K562 (cell line): ENCODE data around the gene UBASH3B. TPM values are rescaled to one million over a fixed set of nuclear protein-coding genes. Genes with fewer than 3 reads are reported as not detected.

Experiments used
- ATAC-seq: fragments of 200-7000 bp; cut with Tn5 transposase; 3 replicates; pipeline ENCODE4 v1.9.1; 2020; ENCODE audit warnings: moderate library complexity
- BruUV-seq: library from RNA; stranded (reverse); fragments of 400-500 nt; replicated peaks from 2 replicates; lab custom pipeline; 2021; lab: Mats Ljungman, UMichigan
- CTCF ChIA-PET: fragments of 300-600 bp; formaldehyde crosslinking; extraction: SDS; loops from one replicate; lab custom pipeline; 2021; ENCODE audit warnings: low intra/inter-chr PET ratio; lab: Yijun Ruan, JAX
- POLR2A ChIA-PET: fragments of 300-600, 350-650 bp; sonication (Branson Sonifier 250); formaldehyde crosslinking; extraction: SDS; loops from one replicate; lab custom pipeline; 2021; ENCODE audit warnings: antibody characterized with exemption, inconsistent platforms; lab: Yijun Ruan, JAX
- DNase-seq, 4 experiments: peaks; one replicate each; pipeline versions ENCODE4 v3.0.0 to v3.0.0-alpha.2; 2011 to 2018; ENCODE audit warnings: low spot score in 3 of 4, mixed read lengths in 3 of 4; ENCODE audit errors: extremely low read depth in 1 of 4
- FAIRE-seq: peaks from 2 replicates; lab custom pipeline; 2011; peaks lifted over from hg19 to GRCh38; lab: Jason Lieb, UNC
- H2AFZ ChIP-seq: 2 replicates; pipeline ENCODE4 v1.6.0; 2011; ENCODE audit warnings: low read depth, low read length, control low read depth, inconsistent platforms
- H3K27ac ChIP-seq: fragments of 200-600 bp; 3 replicates; pipeline ENCODE4 v1.8.0; 2011; ENCODE audit warnings: low read depth, mild to moderate bottlenecking, control low read depth, inconsistent platforms, low read length, moderate library complexity, mixed read lengths; ENCODE audit errors: extremely low read depth
- H3K27me3 ChIP-seq, 2 experiments: fragments of 300-600 bp in 1 of 2; 2 replicates in 1 of 2; 3 replicates in 1 of 2; pipeline versions ENCODE4 v1.6.0 to v1.8.0; 2011; ENCODE audit warnings: inconsistent platforms in 2 of 2, low read length in 2 of 2, mild to moderate bottlenecking in 1 of 2, mixed read lengths in 1 of 2, moderate library complexity in 1 of 2; ENCODE audit not compliant: control insufficient read depth in 2 of 2, insufficient read depth in 2 of 2
- H3K36me3 ChIP-seq: fragments of 300-600 bp; 3 replicates; pipeline ENCODE4 v1.8.0; 2011; ENCODE audit warnings: mild to moderate bottlenecking, low read length, inconsistent platforms; ENCODE audit not compliant: control insufficient read depth, insufficient read depth
- H3K4me1 ChIP-seq, 2 experiments: fragments of 200-600 bp in 1 of 2; replicated peaks in 1 of 2; 2 replicates in 1 of 2; 3 replicates in 1 of 2; pipeline versions ENCODE4 v1.5.1 to v1.8.0; 2011; ENCODE audit warnings: inconsistent platforms in 2 of 2, low read length in 2 of 2, mild to moderate bottlenecking in 1 of 2, mixed read lengths in 1 of 2, moderate library complexity in 1 of 2; ENCODE audit not compliant: control insufficient read depth in 2 of 2, insufficient read depth in 2 of 2
- H3K4me2 ChIP-seq: 2 replicates; pipeline ENCODE4 v1.6.1; 2011; ENCODE audit warnings: low read length, control low read depth, inconsistent platforms, mixed read lengths; ENCODE audit not compliant: insufficient read depth
- H3K4me3 ChIP-seq: fragments of 200-600 bp; sonication (generic), shearing (Covaris generic); 2 replicates; pipeline ENCODE4 v1.5.1; 2016; ENCODE audit warnings: control low read depth, inconsistent platforms
- H3K79me2 ChIP-seq: fragments of 200-600 bp; 3 replicates; pipeline ENCODE4 v1.8.0; 2011; ENCODE audit warnings: low read length, inconsistent platforms; ENCODE audit not compliant: control insufficient read depth, insufficient read depth
- H3K9ac ChIP-seq, 2 experiments: 2 replicates each; pipeline versions ENCODE4 v1.6.0 to v1.6.1; 2011; ENCODE audit warnings: low read depth in 2 of 2, low read length in 2 of 2, control low read depth in 1 of 2, inconsistent platforms in 1 of 2, mild to moderate bottlenecking in 1 of 2, mixed read lengths in 1 of 2; ENCODE audit not compliant: insufficient read depth in 1 of 2
- H3K9me1 ChIP-seq: one replicate; pipeline ENCODE4 v1.6.0; 2011; ENCODE audit warnings: inconsistent platforms, mild to moderate bottlenecking, low read length, moderate library complexity; ENCODE audit not compliant: control insufficient read depth, insufficient read depth
- H3K9me3 ChIP-seq: replicated peaks from 2 replicates; pipeline ENCODE4 v1.5.1; 2011; ENCODE audit warnings: low read depth, low read length, inconsistent platforms; ENCODE audit not compliant: control insufficient read depth, insufficient read depth
- H4K20me1 ChIP-seq: replicated peaks from 2 replicates; pipeline ENCODE4 v1.6.1; 2011; ENCODE audit warnings: low read length, inconsistent platforms, mixed read lengths; ENCODE audit not compliant: control insufficient read depth, insufficient read depth
- ERF ChIP-seq: fragments of 450-650 bp; formaldehyde crosslinking; IDR thresholded peaks from 2 replicates; pipeline ENCODE4 v1.4.0; 2020; ENCODE audit warnings: mild to moderate bottlenecking, mixed read lengths
- HDAC2 ChIP-seq: fragments of 450-650 bp; IDR thresholded peaks from 2 replicates; pipeline ENCODE4 v1.6.1; 2016; ENCODE audit warnings: mild to moderate bottlenecking
- HOMEZ ChIP-seq: fragments of 250-450 bp; sonication (Bioruptor Pico); IDR thresholded peaks from 2 replicates; pipeline ENCODE4 v1.4.0; 2020; ENCODE audit warnings: mild to moderate bottlenecking, moderate library complexity
- MTF1 ChIP-seq: fragments of 250-450 bp; sonication (Bioruptor Pico); IDR thresholded peaks from 2 replicates; pipeline ENCODE4 v1.9.0; 2021; ENCODE audit warnings: moderate library complexity, mild to moderate bottlenecking, inconsistent platforms, borderline replicate concordance
- REST ChIP-seq, 2 experiments: fragments of 450-650 bp; formaldehyde crosslinking in 1 of 2; IDR thresholded peaks; 2 replicates each; pipeline versions ENCODE4 v1.4.0 to v1.6.1; 2014 to 2020; ENCODE audit warnings: mild to moderate bottlenecking in 2 of 2, borderline replicate concordance in 1 of 2, low read depth in 1 of 2
- SRF ChIP-seq, 2 experiments: fragments of 250-450, 450-650 bp in 1 of 2; sonication (Bioruptor Pico) in 1 of 2; sonication (generic) in 1 of 2; formaldehyde crosslinking; IDR thresholded peaks; 2 replicates each; pipeline versions ENCODE4 v1.5.0 to v1.5.1; 2020 to 2022; ENCODE audit warnings: mild to moderate bottlenecking in 1 of 2, missing genetic modification reagents in 1 of 2
- ZNF408 ChIP-seq: fragments of 250-450 bp; sonication (Bioruptor Pico); IDR thresholded peaks from 2 replicates; pipeline ENCODE4 v1.4.0; 2020; ENCODE audit warnings: low read depth, mild to moderate bottlenecking, moderate library complexity
- ZNF77 ChIP-seq: fragments of 250-450 bp; sonication (Bioruptor Pico); IDR thresholded peaks from 2 replicates; pipeline ENCODE4 v1.5.0; 2020
- in situ Hi-C: fragments of 300-500 bp; cut with MboI; formaldehyde crosslinking; loops from 4 replicates; pipeline ENCODE4 v1.15.0; 2018; ENCODE audit warnings: inconsistent platforms, mixed read lengths
- intact Hi-C: fragments of 100-400 bp; cut with micrococcal nuclease; formaldehyde crosslinking; loops from 2 replicates; pipeline ENCODE4 v1.14.2; 2022
- polyA plus RNA-seq, 8 experiments: library from polyadenylated mRNA; depleted of rRNA in 4 of 8; stranded (reverse) in 5 of 8; unstranded in 3 of 8; fragments of >200 nt; fragmentation: Nextera tagmentation in 2 of 8; fragmentation: Illumina TruSeq in 1 of 8; extraction: Ambion mirVana in 2 of 8; extraction: Trizol in 1 of 8; gene quantifications; 2 replicates each; pipeline versions ENCODE4 v1.2.1 to v1.2.3, GENCODE V29; 2011 to 2014; ENCODE audit warnings: inconsistent platforms in 1 of 8, missing spikeins in 1 of 8
- total RNA-seq, 7 experiments: library from RNA; depleted of rRNA in 6 of 7; stranded (reverse); fragments of >200 nt in 6 of 7; fragmentation: Illumina TruSeq in 2 of 7; extraction: Trizol in 2 of 7; gene quantifications; 2 replicates each; pipeline versions ENCODE4 v1.2.1 to v1.2.3, GENCODE V29; 2011 to 2021; ENCODE audit warnings: low replicate concordance in 1 of 7
- TF ChIP-seq, protein P1 (sequence below), 2 experiments: fragments of 450-650 bp; conservative IDR thresholded peaks; 2 replicates each; pipeline ENCODE4 v1.6.1; 2017; ENCODE audit warnings: mild to moderate bottlenecking in 2 of 2, moderate library complexity in 2 of 2

The UBASH3B gene
- total and polyA plus RNA-seq, 9 of the 15 experiments (the other 6 are each of a cell fraction or from before 2014, with no cell fraction given), result 0.01 to 0.31 (median 0.08) TPM; not detected in 2

DNA sequence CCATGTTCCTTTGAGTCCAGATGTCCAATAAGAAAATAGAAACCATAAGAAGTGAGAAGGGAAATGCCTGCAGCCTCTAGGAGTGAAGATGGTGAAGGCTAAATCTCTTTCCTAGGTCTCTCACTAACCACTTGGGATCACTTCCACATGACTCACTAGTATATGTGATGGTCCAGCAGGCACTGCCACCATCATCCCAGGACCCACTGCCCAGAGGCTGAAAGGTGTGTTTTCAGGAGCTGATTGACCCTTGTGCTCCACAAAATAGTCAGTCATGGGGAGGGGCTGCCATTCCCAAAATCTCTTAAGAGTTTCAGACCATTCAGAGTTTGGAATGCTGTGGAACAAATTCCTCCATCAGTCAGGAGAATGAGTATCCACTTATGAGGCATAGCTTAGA lies 22.9 kb downstream of the UBASH3B start:
- Histone ChIP-seq H3K4me3 (no peak overlapping the region), H3K36me3 (no peaks in the 10 kb centered on the region), H3K27ac (no peak overlapping the region), H2AFZ (no peak overlapping the region), H3K4me2 (no peak overlapping the region), H3K4me1 (no peaks in the 10 kb centered on the region), H4K20me1 (no peaks in the 10 kb centered on the region), H3K27me3 (peaks cover 2 to 7% of the 10 kb centered on the region in 2 experiments; a peak in 3 of 5 replicates), H3K9me1 (no peaks in the 10 kb centered on the region), H3K9ac (no peak overlapping the region), H3K9me3 (no peaks in the 10 kb centered on the region), H3K79me2 (no peaks in the 10 kb centered on the region)
- in situ Hi-C loops (no loop called here), intact Hi-C loops (no loop called here)
- POLR2A ChIA-PET, result no interaction called here
- no peak for ATAC-seq
- no peak for FAIRE-seq
- TF ChIP-seq REST (IDR thresholded peaks at IDR 0.05; ENCODE audit: borderline replicate concordance) (no peak), REST (CRISPR knock-in tag; IDR thresholded peaks at IDR 0.05; ENCODE audit: low read depth) (no peak), SRF (CRISPR knock-in tag; IDR thresholded peaks at IDR 0.05) (no peak), HDAC2 (no peak), ZNF77 (CRISPR knock-in tag) (no peak), MTF1 (no peak), HOMEZ (CRISPR knock-in tag) (no peak), ERF (CRISPR knock-in tag) (no peak), ZNF408 (CRISPR knock-in tag) (no peak)
- TF ChIP-seq, protein P1, sequence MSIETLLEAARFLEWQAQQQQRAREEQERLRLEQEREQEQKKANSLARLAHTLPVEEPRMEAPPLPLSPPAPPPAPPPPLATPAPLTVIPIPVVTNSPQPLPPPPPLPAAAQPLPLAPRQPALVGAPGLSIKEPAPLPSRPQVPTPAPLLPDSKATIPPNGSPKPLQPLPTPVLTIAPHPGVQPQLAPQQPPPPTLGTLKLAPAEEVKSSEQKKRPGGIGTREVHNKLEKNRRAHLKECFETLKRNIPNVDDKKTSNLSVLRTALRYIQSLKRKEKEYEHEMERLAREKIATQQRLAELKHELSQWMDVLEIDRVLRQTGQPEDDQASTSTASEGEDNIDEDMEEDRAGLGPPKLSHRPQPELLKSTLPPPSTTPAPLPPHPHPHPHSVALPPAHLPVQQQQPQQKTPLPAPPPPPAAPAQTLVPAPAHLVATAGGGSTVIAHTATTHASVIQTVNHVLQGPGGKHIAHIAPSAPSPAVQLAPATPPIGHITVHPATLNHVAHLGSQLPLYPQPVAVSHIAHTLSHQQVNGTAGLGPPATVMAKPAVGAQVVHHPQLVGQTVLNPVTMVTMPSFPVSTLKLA (conservative IDR thresholded peaks at IDR 0.05), result no peak
- BruUV-seq, result no TSS peak
- CTCF ChIA-PET, result no interaction called here
- DNase-seq, result no peak
